NCI-H1930 (cell line): ENCODE results near the gene GRIPAP1.

Experiments
- DNase-seq, 2 experiments: peaks; one replicate each; lab custom pipeline; 2025; lab: John Stamatoyannopoulos, UW

GRIPAP1 gene

DNA sequence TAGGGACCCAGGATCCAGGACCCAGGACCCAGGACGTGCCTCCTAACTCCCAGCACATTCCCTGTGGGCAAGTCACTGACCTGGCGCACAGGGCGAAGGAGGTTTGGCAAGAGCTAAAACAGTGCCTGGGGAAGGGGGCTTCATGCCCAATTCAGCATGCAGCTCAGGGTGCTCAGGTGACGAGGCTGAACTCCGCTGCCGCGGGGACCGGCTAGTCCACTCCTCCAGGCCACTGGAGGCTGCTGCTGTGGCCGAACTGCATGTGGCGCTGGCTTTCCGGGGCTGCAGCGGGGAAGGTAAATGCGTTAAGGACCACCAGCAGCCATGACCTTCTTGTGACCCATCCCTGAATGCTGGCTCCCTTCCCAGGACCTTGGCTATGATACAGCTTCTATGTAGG lies 78.3 kb downstream of the GRIPAP1 start:
- DNase-seq = no peak
